Measurements from ENCODE around the gene LRRC8E. TPM values are rescaled to one million over a fixed set of nuclear protein-coding genes. Genes with fewer than 3 reads are reported as not detected.
A peak's percentile ranks its signal among the peaks of the same experiment; 100 is the strongest.

The LRRC8E gene
- total and polyA plus RNA-seq, 3 donors from 2014 or later = 0.79 to 1.4 (median 0.92) TPM

DNA sequence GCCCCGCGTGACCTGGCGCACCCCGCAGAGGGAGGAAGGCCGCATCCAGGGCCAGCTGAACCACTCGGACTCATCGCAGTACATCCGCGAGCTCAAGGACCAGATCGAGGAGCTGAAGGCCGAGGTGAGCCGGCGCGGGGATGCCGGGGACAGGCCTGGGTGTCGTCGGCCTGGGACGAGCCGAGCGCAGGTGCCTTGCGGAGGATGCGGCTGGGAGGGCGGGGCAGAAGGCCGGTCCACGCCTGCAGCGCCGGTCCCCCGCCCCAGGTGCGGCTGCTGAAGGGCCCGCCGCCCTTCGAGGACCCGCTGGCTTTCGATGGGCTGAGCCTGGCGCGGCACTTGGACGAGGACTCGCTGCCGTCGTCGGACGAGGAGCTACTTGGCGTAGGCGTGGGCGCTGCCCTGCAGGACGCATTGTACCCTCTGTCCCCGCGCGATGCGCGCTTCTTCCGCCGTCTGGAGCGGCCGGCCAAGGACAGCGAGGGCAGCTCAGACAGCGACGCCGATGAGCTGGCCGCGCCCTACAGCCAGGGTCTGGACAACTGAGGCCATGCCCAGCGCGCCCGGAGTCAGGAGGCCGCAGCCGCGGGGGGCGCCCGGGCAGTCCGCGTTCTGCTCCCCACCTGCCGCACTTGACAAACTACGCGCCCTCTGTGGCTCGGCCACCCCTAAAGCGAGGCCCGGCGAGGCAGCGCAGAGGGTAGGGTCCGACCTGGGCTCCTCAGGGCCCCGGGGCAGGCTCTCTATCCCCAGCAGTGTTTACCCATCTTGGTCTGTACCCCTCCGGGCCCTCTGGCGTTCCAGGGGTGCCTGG, 24.9 kb upstream of the LRRC8E start:
- H3K36me3 ChIP-seq (ENCODE audit: low read depth, missing control alignments) = no peaks in the 10 kb centered on the region
- H3K27ac ChIP-seq = no peak overlapping the region
- H3K4me1 ChIP-seq = peaks cover 1% of the 10 kb centered on the region
- H3K27me3 ChIP-seq = no peaks in the 10 kb centered on the region
- WGBS, 2 donors = 54 to 72% methylated on average over 13 to 53 of the region's 83 CpGs
- H3K9me3 ChIP-seq = no peaks in the 10 kb centered on the region
- intact Hi-C loops (cut with DNase I; ENCODE audit: low total_unique reads) = no loop called here
- no peak for DNase-seq
- peak overlapping the region in 1 of 2 donors; percentile 39 for H3K4me3 ChIP-seq
- TF ChIP-seq CTCF (IDR thresholded peaks at IDR 0.05) (no peak), POLR2A (IDR thresholded peaks at IDR 0.05) (no peak)

- intact Hi-C loops (cut with DNase I; ENCODE audit: low total_unique reads) = no loop called here
- Histone ChIP-seq H3K27me3 (no peaks in the 10 kb centered on the region), H3K9me3 (no peaks in the 10 kb centered on the region), H3K4me1 (peaks cover 7% of the 10 kb centered on the region), H3K27ac (no peak overlapping the region), H3K4me3 (no peak overlapping the region), H3K36me3 (ENCODE audit: low read depth, missing control alignments) (no peaks in the 10 kb centered on the region)
- TF ChIP-seq POLR2A (IDR thresholded peaks at IDR 0.05) (no peak), CTCF (IDR thresholded peaks at IDR 0.05) (no peak)
- no peak for DNase-seq
- WGBS, 2 donors = 83 to 84% methylated on average over 8 to 21 of the region's 21 CpGs
Observed at GRCh38 chr19:7863971-7864689, 24.2 kb upstream of the LRRC8E start.

DNA sequence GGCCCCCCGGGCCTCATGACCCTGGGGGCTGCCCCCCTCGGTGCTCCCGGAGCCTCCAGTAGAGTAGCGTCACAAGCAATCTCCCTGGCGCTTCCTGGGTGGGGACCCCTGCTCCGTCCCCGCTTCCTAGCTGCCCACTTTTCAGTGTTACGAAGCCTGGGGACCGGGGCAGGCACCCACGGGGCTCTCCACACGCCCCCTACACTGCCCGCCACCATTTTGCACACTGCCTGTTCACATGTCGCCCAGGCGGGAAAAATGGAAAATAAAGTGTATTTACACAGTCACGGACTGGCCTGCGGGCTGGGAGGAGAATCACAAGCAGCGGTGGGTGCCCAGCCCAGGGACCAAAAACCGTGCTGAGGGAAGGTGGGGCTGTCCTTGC, 23.6 kb upstream of the LRRC8E start:
- DNase-seq = no peak
- H3K9me3 ChIP-seq = no peaks in the 10 kb centered on the region
- H3K27ac ChIP-seq = no peak overlapping the region
- intact Hi-C loops (cut with DNase I; ENCODE audit: low total_unique reads) = no loop called here
- no peaks in the 10 kb centered on the region for H3K27me3 ChIP-seq
- WGBS, 2 donors = 78 to 85% methylated on average over 18 of the region's 18 CpGs
- no peak for TF ChIP-seq CTCF (IDR thresholded peaks at IDR 0.05)
- no peak for TF ChIP-seq POLR2A (IDR thresholded peaks at IDR 0.05)
- no peak overlapping the region for H3K4me3 ChIP-seq
- H3K36me3 ChIP-seq (ENCODE audit: low read depth, missing control alignments) = no peaks in the 10 kb centered on the region
- H3K4me1 ChIP-seq = peaks cover 7% of the 10 kb centered on the region

- Histone ChIP-seq H3K36me3 (ENCODE audit: low read depth, missing control alignments) (no peaks in the 10 kb centered on the region), H3K27ac (no peak overlapping the region), H3K9me3 (no peaks in the 10 kb centered on the region), H3K27me3 (no peaks in the 10 kb centered on the region), H3K4me1 (peaks cover 7% of the 10 kb centered on the region), H3K4me3 (no peak overlapping the region)
- DNase-seq = no peak
- 51 to 64% methylated on average over 10 of the region's 10 CpGs for WGBS, 2 donors
- intact Hi-C loops (cut with DNase I; ENCODE audit: low total_unique reads) = no loop called here
- TF ChIP-seq CTCF (IDR thresholded peaks at IDR 0.05) = no peak
Observed at GRCh38 chr19:7865262-7865911, 22.9 kb upstream of the LRRC8E start.
